Subcutaneous adipose tissue (tissue), 4 donors: ENCODE measurements around the gene NYAP2. TPM values are rescaled to one million over a fixed set of nuclear protein-coding genes. Genes with fewer than 3 reads are reported as not detected.

Experiments used
- total RNA-seq, 4 donors: library from RNA; depleted of rRNA; stranded (reverse); fragments of >200 nt; gene quantifications; one replicate each; pipeline ENCODE4 v1.1.0, GENCODE V29; 2016
- TF ChIP-seq, protein P1 (sequence below): fragments of 450-650 bp; IDR thresholded peaks from one replicate; pipeline ENCODE4 v1.5.1; 2016; ENCODE audit warnings: low read depth, mild to moderate bottlenecking, control low read depth, antibody characterized with exemption, moderate library complexity

The NYAP2 gene
- total RNA-seq, 4 donors from 2014 or later: 0.19 TPM; not detected in 3

- TF ChIP-seq, protein P1, sequence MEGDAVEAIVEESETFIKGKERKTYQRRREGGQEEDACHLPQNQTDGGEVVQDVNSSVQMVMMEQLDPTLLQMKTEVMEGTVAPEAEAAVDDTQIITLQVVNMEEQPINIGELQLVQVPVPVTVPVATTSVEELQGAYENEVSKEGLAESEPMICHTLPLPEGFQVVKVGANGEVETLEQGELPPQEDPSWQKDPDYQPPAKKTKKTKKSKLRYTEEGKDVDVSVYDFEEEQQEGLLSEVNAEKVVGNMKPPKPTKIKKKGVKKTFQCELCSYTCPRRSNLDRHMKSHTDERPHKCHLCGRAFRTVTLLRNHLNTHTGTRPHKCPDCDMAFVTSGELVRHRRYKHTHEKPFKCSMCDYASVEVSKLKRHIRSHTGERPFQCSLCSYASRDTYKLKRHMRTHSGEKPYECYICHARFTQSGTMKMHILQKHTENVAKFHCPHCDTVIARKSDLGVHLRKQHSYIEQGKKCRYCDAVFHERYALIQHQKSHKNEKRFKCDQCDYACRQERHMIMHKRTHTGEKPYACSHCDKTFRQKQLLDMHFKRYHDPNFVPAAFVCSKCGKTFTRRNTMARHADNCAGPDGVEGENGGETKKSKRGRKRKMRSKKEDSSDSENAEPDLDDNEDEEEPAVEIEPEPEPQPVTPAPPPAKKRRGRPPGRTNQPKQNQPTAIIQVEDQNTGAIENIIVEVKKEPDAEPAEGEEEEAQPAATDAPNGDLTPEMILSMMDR: no peak
Observed at GRCh38 chr2:225512469-225512868, 113.0 kb downstream of the NYAP2 start.

- TF ChIP-seq, protein P1: no peak
Observed at GRCh38 chr2:225512876-225513540, 113.5 kb downstream of the NYAP2 start.

- TF ChIP-seq, protein P1: no peak
Observed at GRCh38 chr2:225515033-225515432, 115.5 kb downstream of the NYAP2 start.

- TF ChIP-seq, protein P1: no peak
Observed at GRCh38 chr2:225526760-225527390, 127.4 kb downstream of the NYAP2 start.

DNA sequence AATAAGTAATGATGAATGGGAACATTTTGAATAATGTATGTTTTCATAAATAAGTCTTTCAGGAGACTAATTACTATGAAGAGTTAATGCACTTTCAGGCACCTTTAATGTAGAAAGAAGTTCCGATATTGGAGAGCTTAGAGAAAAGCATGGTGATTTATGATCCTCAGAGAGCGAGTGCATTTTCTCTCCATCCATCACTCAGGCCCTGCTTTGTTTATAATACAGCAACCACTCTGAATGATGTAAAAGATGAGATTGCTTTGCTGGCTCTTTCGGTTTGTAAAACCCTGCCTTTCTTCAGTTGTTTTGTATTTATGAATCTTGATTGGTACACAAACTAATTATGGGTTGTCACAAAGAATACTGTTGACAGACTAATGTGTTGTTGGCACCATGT is 132.0 kb downstream of the NYAP2 start:
- TF ChIP-seq, protein P1: no peak

DNA sequence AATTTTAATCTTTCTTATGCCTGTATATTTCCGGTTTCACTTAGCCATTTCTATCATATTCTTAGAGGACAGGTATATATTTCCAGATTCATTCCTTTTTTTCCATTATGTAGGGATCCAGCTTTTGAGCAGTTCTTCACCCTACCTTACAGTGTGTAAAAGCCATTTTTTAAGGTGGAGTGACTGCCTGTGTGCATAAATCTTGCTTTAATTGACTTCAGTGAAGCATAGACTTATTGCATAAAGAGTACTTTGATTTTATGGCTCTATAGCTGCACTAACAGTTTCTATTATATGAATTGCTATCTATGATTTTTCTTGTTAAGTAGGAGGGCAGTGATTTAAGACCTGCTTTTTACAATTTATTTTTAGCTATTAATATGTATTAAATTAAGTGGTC is 132.6 kb downstream of the NYAP2 start:
- TF ChIP-seq, protein P1: no peak

GRCh38 chr2:225534037-225534436 is 134.5 kb downstream of the NYAP2 start:
- TF ChIP-seq, protein P1: no peak
